Mucosa of descending colon (tissue), 3 donors: Measurements from ENCODE around the gene LIMS2. TPM values are rescaled to one million over a fixed set of nuclear protein-coding genes. Genes with fewer than 3 reads are reported as not detected.

Experiments
- ATAC-seq: fragments of 200-7000 bp; cut with Tn5 transposase; one replicate; pipeline ENCODE4 v1.9.1; 2020; ENCODE audit warnings: mild to moderate bottlenecking, moderate library complexity
- DNase-seq, 3 donors: peaks; one replicate each; pipeline ENCODE4 v3.0.0-alpha.2; 2020
- H3K36me3 ChIP-seq: fragments of 200-600 bp; one replicate; pipeline ENCODE4 v1.8.0; 2021; ENCODE audit warnings: low read depth, mild to moderate bottlenecking
- H3K4me1 ChIP-seq: fragments of 200-600 bp; one replicate; pipeline ENCODE4 v1.8.0; 2021; ENCODE audit warnings: low read depth, mild to moderate bottlenecking
- H3K4me3 ChIP-seq: fragments of 200-600 bp; one replicate; pipeline ENCODE4 v1.8.0; 2021; ENCODE audit warnings: mild to moderate bottlenecking
- H3K9me3 ChIP-seq: fragments of 200-600 bp; one replicate; pipeline ENCODE4 v1.8.0; 2021; ENCODE audit warnings: mild to moderate bottlenecking
- intact Hi-C, 2 donors: fragments of 100-400 bp; cut with DNase I in 1 of 2; cut with micrococcal nuclease in 1 of 2; formaldehyde crosslinking; loops; one replicate each; pipeline versions ENCODE4 v1.11.0 to v1.11.1; 2022; cut with DNase I, micrococcal nuclease
- total RNA-seq, 3 donors: library from RNA; stranded (reverse); fragmentation: NEBNext Ultra II Directional in 2 of 3; extraction: Animal tissue kit (Norgen Biotek cat#: 25700) in 2 of 3; gene quantifications; one replicate each; pipeline versions ENCODE4 v1.2.1 to v1.2.4, GENCODE V29; 2021 to 2023
- TF ChIP-seq, protein P1 (sequence below): fragments of 200-600 bp; IDR thresholded peaks from one replicate; pipeline ENCODE4 v1.8.0; 2022; ENCODE audit warnings: antibody characterized with exemption, mild to moderate bottlenecking
- donor health status: DM: no; HTN: no; CAD: no; lungs with moderate emphysema.
- donor health status: DM: no; HTN: no; CAD: no.
- donor health status: DM: no; HTN: yes; CAD: no.

Gene LIMS2
- total RNA-seq, 3 donors from 2014 or later: 12.5 to 478 (median 29.9) TPM

DNA sequence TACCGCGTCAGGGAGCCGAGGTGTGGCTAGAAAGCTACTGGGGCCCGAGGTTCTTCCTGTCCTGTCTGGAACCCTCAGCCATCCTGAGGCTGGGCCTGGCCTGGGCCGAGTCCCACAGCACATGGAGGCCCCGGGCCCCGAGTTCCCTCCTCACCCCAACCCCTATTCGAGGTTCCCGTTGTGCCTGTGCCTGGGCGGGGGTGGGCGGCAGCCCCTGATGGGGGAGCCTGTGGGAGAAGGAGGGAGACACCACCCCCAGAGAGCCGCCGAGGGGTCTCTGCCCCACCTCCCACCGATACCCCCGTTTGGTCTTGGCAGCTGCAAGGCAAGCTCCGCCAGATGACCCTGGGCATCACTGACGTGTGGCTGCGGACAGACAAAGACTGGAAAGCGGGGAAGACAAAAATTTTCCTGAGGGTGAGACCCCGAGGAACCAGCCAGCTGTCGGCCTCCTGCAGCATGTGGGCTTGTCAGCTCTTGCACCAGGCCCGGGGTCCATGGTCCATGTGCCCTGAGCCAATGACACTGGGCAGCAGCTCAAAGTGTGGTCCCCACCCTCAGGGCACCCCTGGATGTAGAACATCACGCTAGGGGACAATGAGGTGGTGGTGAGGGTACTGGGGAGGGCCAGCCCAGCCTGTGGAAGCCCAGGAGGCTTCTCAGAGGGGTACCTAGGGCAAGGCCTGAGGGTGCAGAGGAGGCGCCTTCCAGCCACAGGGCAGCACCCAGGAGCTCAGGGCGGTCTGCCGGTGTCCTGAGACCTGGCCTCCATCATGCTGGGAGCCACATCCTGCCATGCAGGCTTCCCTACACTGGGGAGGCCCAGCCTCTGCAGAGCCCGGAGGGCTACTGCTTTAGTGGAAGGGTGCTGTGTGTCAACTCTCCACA lies 81.9 kb downstream of the LIMS2 start:
- TF ChIP-seq, protein P1, sequence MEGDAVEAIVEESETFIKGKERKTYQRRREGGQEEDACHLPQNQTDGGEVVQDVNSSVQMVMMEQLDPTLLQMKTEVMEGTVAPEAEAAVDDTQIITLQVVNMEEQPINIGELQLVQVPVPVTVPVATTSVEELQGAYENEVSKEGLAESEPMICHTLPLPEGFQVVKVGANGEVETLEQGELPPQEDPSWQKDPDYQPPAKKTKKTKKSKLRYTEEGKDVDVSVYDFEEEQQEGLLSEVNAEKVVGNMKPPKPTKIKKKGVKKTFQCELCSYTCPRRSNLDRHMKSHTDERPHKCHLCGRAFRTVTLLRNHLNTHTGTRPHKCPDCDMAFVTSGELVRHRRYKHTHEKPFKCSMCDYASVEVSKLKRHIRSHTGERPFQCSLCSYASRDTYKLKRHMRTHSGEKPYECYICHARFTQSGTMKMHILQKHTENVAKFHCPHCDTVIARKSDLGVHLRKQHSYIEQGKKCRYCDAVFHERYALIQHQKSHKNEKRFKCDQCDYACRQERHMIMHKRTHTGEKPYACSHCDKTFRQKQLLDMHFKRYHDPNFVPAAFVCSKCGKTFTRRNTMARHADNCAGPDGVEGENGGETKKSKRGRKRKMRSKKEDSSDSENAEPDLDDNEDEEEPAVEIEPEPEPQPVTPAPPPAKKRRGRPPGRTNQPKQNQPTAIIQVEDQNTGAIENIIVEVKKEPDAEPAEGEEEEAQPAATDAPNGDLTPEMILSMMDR: no peak
- Histone ChIP-seq H3K9me3 (no peaks in the 10 kb centered on the region), H3K36me3 (no peaks in the 10 kb centered on the region), H3K4me3 (no peak overlapping the region), H3K4me1 (no peaks in the 10 kb centered on the region)
- no peak for DNase-seq
- intact Hi-C loops: no loop called here
- peak; percentile 11 for ATAC-seq

DNA sequence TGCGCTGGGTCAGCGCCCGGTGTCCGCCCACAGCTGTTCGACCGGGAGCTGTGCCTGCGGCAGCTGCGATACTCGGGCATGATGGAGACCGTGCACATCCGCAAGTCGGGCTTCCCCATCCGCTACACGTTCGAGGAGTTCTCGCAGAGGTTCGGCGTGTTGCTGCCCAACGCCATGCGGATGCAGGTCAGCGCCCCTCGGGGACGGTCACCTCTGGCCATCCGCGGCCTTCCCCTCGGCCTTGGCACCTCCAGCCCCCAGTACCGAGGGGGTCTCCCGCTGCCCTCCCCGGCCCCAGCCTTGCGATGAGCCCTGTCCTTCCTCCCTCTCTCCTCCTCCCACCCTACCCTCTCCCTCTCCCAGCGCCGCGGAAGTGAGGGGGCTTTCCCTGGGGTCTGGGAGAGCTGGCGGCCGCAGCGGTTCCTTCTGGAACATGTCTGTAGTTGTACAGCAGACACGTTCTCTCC lies 82.5 kb downstream of the LIMS2 start:
- ATAC-seq: no peak
- H3K9me3 ChIP-seq: no peaks in the 10 kb centered on the region
- DNase-seq: no peak
- H3K4me3 ChIP-seq: no peak overlapping the region
- intact Hi-C loops: no loop called here
- H3K4me1 ChIP-seq: no peaks in the 10 kb centered on the region
- TF ChIP-seq, protein P1: no peak
- H3K36me3 ChIP-seq: no peaks in the 10 kb centered on the region

DNA sequence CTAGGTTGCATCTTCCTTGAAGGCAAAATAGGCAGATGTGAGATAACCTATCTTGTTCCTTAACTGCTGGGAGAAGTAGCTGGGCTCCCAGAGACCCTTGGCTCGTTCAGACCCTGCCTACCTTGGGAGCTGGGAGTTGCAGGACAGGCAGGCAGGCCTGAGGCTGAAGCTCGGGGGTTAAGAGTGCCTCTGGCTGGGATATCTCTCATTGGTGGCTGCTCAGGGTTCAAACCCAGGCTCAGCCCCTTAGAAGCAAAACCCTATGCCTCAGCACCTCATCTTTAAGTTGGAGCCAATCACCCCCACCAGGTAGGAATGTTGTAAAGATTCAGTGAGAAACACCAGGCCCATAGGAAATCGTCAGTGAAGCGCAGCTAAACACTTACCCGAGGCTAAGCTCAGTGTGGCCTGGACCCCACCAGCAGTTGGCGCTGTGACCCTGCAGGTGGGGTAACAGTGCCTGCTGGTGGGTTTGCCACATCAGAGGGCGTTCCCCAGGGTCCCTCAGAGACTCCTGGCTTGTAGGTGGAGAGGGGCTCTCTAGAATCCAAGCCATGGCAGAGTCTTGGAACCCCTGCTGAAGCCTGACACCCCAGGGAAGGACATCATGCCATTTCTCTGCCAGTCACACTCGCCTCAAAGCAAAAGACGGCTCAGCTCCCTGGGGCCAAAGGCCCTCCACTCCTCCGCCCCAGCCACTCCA lies 84.0 kb downstream of the LIMS2 start:
- H3K4me1 ChIP-seq: no peaks in the 10 kb centered on the region
- H3K9me3 ChIP-seq: no peaks in the 10 kb centered on the region
- intact Hi-C loops: no loop called here
- ATAC-seq: peak; percentile 61
- TF ChIP-seq, protein P1: peak; percentile 30
- H3K4me3 ChIP-seq: no peak overlapping the region
- DNase-seq: peak in 2 of 3 donors; percentile 37 to 47
- no peaks in the 10 kb centered on the region for H3K36me3 ChIP-seq

DNA sequence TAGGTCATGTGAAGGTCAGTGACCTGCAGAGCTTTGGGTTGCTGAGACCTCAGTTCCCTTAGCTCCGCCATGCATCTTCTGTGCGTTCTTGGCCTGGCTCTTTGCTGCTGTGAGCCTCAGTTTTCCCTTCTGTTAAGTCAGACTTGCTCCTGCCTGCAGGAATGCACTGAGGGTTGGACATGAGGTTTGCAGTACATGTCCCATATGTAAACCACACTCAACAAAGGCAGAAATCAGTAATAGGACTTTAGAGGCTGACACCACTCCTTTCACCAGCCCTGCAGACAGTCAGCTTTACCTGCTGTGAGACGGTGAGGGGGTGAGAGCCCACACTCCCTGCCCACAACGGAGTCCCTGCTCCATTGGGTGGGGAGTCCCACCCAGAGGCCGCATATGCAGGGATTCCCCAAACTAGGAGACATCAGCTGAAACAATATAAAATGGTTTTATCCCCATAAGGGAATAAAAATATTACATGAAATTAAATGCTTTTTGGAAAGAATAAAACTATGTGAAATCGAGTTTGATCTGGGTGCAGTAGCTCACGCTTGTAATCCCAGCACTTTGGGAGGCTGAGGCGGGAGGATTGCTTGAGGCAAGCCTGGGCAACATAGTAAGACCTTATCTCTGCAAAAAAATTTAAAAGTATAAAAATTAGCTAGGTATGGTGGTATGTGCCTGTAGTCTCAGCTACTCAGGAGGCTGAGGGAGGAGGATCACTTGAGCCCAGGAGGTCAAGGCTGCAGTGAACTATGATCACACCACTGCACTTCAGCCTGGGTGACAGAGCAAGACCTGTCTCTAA lies 84.7 kb downstream of the LIMS2 start:
- TF ChIP-seq, protein P1: no peak
- ATAC-seq (no peak), DNase-seq (no peak)
- Histone ChIP-seq H3K9me3 (no peaks in the 10 kb centered on the region), H3K4me1 (no peaks in the 10 kb centered on the region), H3K36me3 (no peaks in the 10 kb centered on the region), H3K4me3 (no peak overlapping the region)
- intact Hi-C loops: no loop called here

DNA sequence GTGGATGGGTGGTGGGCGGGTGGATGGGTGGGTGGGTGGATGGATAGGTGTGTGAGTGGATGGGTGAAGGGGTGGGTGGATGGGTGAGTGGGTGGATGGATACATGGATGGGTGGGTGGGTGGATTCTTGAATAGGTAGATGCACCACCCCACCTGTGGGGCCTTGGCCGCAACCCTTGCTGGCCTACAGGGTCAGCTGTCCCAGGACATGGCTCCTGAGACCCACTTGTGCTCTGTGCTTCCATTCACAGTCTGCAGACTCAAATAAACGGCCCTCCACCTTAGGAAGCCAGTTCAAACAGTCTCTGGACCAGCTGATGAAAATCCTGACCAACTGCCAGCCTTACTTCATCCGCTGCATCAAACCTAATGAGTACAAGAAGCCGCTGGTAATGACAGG lies 85.5 kb downstream of the LIMS2 start:
- Histone ChIP-seq H3K36me3 (no peaks in the 10 kb centered on the region), H3K4me1 (no peaks in the 10 kb centered on the region), H3K4me3 (no peak overlapping the region), H3K9me3 (no peaks in the 10 kb centered on the region)
- TF ChIP-seq, protein P1: no peak
- no peak for DNase-seq
- ATAC-seq: no peak
- intact Hi-C loops: no loop called here
